GM19025 (cell line): ENCODE results near the gene MEIS3.

ENCODE experiments used
- ATAC-seq: cut with Tn5 transposase; IDR thresholded peaks from one replicate; pipeline ENCODE4 v1.9.1; 2021; ENCODE audit warnings: mild to moderate bottlenecking, low read depth, moderate library complexity; ENCODE audit not compliant: unreplicated experiment

MEIS3 gene

DNA sequence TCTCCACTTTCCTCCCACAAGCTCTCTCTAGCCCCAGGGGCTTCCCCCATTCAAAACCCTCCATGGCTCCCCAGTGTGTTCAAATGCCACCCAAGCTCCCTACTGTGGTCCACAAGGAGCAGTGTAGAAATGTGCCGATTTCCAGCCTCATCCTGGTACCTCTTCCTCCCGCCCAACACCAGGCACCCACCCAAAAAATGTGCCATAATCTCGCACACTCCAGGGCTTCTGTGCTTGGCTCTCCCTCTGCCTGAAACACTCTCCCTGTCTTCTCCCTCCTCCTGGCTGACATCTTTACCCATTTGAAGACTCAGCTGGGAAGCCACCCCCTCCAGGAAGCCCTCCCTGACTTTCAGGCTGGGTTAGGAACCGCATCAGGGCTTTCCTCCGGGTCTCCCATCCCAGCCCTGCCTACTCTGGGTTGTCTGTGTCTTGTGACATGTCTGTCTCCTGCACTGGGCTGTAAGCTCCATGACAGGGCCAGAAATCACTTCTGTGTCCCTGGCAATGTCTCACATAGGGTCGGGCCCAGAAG, 16.6 kb upstream of the MEIS3 start:
- no peak for ATAC-seq

DNA sequence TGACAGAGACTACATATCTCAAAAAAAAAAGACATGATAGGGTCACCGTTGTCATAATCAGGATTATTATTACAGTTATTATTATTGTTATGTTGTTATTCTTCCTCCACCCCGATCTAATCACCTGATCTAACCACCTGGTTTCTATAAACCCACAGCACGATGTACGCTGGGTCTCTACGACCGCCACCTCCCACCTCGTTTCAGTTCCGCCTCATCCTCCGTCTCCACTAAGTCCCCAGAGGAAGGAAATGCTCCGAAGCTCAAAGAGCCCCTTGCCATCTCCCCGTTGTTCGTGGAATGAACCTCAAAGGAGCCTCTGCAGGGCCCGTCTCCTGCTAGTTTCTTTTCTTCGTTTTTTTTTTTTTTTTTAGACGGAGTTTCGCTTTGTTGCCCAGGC, 15.9 kb upstream of the MEIS3 start:
- ATAC-seq = no peak

DNA sequence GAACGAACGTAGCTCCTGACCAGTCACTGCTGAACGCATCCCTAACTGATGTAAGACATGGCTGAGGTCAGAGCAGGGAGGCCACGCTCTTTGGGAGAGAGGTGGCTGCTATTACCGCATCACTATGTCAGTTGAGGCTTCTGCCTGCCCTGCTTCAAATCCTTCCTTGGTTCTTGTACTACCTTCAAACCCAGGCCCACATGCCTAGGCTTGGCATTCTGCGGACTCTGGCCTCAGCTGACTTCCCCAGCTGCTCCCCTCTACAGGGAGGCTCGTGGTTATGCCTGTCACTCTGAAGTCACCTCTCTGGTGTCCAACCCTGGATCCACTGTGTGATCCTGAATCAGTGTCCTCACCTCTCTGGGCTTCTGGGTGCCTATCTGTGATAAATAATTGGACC, 14.8 kb upstream of the MEIS3 start:
- no peak for ATAC-seq

DNA sequence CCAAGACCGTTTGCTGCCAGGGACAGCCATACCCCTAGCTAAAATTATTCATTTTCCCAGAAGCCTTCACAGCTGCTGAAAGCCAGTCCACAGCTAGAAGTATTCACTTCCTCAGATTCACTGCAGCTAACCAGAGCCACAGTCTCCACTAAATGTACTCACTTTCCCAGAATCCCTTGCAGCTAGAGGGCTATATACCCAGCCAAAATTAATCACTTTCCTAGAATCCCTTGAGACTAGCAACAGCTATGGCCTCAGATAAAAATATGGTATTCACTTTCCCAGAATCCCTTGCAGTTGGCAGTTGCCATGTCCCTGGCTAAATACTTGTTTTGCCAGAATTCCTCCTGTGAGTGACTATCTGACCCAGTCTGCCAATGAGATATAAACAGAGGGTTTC, 13.8 kb upstream of the MEIS3 start:
- no peak for ATAC-seq

DNA sequence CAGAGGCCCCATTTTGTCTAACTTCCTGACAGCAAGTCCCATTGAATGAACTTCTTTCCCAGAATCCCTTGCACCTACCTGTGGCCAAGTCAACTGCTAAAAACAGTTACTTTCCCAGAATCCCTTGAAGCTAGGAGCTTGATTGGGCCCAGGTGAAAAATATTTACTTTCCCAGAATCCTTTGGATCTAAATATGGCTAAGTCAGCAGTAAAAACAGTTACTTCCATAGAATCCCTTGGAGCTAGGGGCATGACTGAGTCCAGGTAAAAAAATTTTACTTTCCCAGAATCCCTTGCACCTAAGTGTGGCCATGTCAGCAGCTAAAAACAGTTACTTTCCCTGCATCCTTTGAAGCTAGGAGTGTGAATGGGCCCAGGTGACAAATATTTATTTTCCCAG, 13.2 kb upstream of the MEIS3 start:
- ATAC-seq = no peak

DNA sequence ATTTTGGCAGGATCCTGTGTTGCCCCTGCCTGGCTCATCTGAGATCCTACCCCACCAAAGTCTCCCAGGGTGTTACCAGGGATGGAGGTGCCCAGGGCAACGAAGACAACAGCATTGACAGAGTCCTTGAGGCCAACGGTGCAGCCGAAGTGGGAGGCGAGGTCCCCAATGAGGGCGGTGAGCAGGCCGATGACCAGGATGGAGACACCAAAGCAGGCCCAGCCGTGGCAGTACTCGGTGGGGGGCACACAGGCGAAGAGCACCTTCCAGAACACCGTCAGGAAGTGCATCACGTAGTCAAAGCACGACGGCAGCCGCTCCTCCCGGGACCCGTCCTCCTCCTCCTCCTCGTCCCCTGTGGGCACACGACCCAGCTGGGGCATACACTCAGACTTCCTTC, 12.8 kb upstream of the MEIS3 start:
- ATAC-seq = no peak

DNA sequence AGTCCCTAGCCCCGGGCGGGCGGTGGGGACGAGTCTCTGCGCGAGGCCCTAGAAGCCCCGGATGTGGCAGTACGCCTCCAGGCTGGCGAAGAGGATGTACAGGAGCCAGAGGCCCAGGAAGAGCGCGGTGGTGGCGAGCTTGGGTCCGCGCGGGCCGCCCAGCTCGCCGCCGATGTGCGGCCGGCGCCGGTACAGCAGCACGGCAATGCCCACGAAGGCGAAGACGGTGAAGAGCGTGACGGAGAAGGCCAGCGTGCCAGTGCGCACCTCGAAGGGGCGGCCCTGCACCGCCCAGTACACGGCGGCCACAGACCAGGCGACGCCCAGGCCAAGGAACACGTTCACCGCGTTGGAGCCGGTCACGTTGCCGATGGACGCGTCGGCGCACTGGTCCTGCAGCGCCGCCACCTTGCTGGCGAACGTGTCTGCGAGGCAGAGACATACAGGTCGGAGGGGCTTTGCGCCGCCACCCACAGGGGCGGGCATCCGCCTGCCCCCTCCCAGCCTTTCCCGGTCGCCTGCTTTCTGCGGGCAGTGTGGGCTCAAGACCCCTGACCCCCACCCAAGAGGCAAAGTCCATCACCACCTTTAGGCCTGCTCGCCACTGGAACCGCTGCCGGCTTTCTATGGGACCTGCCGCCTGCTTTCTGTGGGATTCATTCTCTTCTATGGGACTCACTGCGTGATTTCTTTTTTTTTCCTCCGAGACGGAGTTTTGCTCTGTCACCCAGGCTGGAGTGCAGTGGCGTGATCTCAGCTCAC, 10.9 kb upstream of the MEIS3 start:
- no peak for ATAC-seq

DNA sequence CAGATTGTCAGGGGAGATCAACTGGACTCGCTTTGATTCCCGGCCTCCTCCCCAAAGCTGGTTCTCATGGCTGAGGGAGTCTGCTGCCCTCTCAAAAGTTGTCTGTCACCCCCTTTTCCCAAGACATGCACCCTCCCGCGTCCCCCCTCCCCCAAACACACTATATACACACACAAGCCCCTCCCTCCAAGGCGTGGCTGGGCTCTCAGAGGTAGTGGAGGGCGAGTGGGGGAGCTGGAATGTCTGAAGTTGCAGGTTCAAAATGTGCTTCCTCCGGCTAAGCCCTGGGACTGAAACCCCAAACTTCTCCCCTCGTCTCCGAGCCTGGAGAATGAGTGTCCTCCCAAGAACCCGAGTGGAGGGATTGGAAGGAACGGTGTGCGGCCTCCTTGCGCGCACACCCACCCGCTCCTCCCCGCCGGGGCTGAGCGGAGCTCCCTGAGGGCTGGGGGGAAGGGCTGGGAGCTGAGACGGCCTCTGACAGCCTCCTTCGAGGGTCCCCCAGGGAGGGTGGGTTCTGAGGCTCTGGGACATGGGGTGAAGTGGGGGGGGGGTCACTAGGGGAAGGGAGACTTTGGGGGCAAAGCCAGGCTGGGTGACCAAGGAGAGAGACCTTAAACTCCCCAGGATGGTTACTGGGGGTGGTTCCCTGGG, 9.9 kb upstream of the MEIS3 start:
- ATAC-seq = no peak

DNA sequence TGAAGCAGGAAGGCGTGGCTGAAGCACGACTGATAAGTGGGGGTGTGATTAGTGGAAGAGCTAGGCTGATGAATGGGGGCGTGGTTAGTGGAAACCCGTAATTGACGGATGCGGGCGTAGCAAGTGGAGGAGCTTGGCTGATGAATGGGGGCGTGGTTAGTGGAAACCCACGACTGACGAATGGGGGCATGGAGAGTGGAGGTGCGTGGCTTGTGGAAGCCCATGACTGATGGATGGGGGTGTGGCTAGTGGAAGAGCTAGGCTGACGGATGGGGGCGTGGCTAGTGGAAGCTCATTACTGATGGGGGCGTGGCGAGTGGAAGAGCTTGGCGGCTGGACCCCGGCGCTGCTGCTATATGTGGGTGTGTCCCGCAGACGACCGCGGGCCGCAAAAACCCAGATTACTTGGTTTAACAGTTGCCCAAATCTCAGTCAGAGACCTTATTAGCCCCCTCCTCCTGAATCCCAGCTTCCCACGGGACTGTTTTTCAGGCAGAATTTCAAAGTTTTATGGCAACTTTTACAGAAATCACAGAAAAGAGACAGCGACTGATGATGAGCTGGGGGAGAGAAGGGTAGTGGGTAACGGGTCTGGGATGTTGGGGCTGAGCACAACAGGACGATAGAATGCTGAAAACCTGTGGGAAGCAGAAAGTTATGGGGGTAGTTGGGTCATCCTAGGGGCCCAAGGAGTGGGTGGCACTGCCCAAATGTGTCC, 9.0 kb upstream of the MEIS3 start:
- ATAC-seq = no peak

DNA sequence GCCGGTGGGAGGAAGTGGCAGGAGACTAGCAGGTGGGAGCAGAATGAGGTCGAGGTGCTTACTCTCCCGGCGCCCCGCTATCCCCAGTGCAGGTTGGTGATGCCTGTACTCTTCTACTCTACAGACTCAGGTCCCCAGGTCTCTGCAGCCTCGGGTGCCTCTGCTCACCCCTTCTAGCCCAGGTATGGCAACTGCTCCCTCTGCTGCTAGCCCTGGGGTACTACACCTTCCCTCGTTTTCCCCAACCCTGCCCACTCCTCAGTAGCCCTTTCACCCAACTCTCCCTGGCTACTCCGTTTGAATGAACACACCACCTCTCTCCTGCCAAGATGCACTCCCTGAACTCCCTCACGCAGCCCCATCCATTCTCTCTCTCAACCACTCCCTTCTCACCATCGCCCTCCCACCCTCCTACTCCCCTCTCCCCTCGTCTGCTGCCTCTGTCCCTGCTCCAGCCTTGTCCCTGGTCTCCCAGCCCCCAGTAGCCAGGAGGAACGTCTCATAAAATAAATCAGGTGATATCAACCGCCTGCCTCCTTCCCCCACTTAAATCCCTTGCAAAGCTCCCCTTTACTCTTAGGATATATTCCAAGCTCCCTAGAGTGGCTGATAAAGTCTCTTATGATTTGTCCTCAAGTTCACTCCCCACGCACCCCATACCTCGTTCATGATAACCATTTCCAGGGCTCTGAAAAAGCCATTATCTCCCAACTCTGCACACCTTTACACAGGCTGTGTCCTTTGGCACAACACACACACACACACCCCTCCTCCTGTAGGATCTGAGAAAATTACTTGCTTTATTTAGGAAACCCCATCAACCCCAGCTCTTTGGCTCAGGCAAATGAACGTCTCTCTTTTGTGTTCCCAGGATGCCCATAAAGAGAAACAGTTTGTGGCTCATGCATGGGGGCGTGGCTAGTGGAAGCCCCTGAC, 8.2 kb upstream of the MEIS3 start:
- ATAC-seq = no peak

DNA sequence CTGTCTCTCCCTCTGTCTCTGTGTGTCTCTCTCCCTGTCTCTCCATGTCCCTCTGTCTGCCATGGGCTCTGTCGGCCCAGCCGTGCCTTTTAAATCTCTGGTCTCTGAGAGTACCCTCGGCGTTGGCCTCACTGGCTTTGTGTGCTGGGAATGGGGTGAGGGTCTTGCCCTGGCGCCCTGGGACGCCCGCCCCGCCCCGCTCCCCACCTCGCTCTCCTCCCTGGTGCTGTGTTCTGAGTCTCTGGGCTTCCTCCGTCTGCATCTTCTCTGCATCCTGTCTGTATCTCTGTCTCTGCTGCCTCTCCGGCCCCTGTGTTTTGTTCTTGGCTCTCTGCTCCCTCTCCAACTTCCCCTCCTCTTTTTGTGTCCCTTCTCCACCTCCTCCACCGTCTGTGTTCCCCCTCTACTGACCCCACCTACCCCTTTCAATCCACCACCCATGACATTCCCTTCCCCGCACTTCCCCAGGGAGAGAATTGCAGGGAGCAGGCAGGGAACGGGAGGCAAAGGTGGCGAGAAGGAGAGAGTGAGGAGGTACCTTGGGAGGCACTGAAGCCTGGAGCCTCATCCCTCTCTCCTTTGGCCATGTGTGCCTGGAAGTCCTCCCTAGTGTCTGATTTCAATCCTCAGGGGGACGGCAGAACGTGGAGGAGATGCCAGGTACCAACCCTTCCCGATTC, 4.0 kb upstream of the MEIS3 start:
- ATAC-seq = no peak

DNA sequence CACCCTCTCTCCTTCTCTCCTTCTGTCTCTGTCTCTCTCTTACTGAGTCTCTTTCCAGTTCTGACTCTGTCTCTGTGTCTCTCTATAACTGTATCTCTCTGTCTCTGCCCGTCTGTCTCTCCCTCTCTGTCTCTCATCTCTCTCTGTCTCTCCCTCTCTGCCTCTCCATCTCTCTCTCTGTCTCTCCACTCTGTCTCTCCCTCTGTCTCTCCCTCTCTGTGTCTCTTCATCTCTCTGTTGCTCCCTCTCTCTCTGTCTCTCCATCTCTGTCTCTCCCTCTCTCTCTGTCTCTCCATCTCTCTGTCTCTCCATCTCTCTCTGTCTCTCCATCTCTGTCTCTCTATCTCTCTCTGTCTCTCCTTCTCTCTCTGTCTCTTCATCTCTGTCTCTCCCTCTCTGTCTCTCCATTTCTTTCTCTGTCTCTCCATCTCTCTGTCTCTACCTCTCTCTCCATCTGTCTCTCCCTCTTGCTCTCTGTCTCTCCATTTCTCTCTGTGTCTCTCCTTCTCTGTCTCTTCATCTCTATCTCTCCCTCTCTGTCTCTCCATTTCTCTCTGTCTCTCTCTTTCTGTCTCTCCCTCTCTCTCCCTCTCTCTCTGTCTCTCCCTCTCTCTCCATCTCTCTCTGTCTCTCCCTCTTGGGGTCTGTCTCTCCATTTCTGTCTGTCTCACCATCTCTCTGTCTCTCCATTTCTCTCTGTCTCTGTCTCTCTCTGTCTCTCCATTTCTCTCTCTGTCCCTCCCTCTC, 3.3 kb upstream of the MEIS3 start:
- ATAC-seq = no peak

DNA sequence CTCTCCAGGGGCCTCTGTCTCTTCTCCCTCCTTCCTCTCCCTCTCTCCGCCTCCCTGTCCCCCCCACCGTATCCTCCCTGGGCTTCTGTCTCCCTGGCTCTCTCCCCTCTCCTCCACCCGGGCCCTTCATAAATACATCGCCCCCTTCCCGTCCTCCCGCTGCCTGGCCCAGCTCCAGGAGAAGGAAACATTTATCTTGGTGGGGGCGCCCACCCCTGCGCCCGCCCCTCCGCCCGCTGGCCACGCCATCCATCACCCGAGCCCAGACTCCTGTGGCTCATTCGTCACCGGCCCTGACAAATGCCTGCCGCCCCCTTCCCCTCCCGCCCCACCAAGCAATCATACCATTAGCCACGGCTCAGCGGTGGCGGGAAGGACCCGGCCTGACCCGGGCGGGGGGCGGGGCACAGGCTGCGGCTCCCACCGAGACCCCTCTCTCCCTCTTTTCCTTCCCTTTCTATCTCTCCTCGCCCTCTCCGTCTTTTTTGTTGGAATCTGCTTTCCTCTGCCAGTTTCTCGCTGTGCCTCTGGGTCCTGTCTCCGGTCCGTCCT, 2.6 kb upstream of the MEIS3 start:
- no peak for ATAC-seq

DNA sequence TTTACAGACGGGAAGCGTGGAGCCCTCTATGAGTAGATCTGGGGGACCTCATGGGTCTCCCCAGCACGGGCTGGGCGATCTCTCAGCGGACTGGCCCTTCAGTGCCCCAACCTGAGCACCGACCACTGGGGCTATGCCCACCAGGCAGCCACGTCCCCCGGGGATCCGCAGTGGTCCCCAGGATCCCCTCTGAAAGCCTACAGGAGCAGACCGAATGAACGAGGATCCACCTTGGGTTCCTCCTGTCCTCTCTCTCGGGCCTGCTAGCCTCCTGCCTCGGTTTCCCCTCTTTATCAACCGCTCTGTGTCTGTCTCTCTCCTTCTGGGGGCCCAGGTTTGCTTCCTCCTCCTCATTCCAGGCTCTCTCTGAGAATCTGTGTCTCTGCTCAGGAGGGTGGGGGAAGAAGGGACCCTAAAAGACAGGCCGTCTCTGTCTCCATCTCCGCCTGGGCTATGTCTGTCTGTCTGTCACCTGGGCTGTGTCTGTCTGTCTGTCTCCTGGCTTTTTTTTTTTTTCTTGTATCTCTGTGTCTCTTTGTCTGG, 2.0 kb upstream of the MEIS3 start:
- ATAC-seq = no peak

DNA sequence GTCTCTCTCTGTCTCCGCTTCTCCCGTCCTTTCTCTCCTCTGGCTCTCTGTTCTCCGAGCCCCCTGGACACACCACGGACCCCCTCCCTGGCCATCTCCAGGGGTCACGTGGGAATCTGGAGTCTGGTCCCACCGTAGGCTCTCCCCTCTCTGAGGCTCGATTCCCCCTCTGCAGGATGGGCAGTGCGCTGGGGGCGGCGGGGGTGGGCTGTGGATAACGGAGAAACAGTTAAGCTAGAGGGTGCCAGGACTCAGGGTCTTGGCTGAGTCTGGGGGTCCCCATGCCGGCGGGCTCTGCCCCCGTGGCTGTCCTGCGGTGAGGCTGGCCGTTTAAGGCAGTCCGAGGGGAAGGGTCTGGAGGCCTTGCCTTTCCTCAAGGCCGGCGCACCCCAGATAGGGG, 462 bp upstream of the MEIS3 start:
- ATAC-seq = no peak

DNA sequence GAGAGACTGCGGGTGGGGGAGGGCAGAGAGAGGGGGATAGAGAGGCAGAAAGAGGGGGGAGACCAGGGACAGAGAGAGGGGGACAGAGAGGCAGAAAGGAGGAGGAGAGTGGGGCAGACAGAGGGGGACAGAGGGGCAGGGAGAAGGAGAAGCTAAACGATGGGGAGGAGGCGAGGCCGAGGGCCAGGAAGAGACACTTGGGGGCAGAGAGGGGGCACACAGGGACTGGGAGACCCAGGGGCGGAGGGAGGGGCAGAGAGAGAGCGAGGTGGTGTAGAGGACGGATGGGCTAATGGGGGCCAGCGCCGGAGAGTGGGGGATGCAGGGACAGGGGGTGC, 666 bp downstream of the MEIS3 start:
- no peak for ATAC-seq

DNA sequence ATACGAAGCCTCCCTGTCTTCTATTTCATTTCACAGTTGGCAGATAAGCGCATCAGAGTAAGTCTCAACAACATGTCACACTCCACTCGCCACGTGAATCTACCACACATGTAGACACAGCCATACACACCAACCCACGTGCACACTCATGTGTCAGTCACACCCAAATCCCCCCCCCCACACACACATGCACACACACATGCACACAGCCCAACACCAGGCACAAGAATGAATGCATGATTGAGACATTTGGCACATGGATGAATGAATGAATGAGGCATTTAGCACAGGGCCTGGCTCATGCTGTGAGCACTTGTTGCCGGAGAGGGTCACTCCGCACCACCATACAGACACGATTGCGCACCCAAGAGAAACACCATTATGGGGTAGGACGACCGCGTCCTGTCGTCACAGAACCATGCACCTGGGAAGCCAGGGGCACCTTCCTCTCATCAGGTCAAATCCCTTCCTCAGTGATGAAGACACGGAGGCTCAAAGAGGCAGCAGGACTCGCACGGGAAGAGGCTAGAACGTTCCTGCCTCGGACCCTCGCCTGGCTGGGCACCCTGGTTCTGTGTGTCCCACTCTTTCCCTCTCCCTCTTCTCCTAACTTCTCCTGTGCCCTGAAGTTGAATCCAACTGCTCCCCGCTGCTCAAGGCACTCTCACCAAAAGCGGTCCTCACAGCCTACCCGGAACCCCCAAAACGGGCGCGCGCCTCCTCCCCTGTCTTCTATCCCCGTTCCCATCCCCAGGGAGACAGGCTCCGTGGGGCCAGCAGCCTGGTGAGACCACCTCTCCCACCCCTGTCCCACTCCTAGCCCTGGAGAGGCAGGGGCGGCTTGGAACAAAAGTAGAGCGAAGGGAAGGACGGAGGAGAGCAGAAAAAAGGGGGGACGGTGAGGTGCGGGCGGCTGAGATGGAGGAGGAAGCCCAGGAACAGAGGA, 1.3 kb downstream of the MEIS3 start:
- no peak for ATAC-seq
